ENCODE measurements around the gene C6. TPM values are rescaled to one million over a fixed set of nuclear protein-coding genes. Genes with fewer than 3 reads are reported as not detected.

The C6 gene
- total RNA-seq, 4 donors from 2014 or later: 9.6 to 37.6 (median 15.0) TPM

GRCh38 chr5:41247135-41247534 lies 33.8 kb upstream of the C6 start:
- no peaks in the 10 kb centered on the region for H3K36me3 ChIP-seq
- no peak overlapping the region for H3K4me3 ChIP-seq
- H3K4me1 ChIP-seq: no peaks in the 10 kb centered on the region
- WGBS, 2 donors: 79 to 85% methylated on average over 1 of the region's 1 CpG
- H3K27ac ChIP-seq: no peak overlapping the region
- no peaks in the 10 kb centered on the region for H3K27me3 ChIP-seq
- H3K9me3 ChIP-seq: no peaks in the 10 kb centered on the region
- no peak for DNase-seq (ENCODE audit: low spot score in 2 of 2)
- no peak for TF ChIP-seq POLR2A (IDR thresholded peaks at IDR 0.05)
- TF ChIP-seq, protein P1, sequence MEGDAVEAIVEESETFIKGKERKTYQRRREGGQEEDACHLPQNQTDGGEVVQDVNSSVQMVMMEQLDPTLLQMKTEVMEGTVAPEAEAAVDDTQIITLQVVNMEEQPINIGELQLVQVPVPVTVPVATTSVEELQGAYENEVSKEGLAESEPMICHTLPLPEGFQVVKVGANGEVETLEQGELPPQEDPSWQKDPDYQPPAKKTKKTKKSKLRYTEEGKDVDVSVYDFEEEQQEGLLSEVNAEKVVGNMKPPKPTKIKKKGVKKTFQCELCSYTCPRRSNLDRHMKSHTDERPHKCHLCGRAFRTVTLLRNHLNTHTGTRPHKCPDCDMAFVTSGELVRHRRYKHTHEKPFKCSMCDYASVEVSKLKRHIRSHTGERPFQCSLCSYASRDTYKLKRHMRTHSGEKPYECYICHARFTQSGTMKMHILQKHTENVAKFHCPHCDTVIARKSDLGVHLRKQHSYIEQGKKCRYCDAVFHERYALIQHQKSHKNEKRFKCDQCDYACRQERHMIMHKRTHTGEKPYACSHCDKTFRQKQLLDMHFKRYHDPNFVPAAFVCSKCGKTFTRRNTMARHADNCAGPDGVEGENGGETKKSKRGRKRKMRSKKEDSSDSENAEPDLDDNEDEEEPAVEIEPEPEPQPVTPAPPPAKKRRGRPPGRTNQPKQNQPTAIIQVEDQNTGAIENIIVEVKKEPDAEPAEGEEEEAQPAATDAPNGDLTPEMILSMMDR (IDR thresholded peaks at IDR 0.05): no peak
- no peak for TF ChIP-seq EP300 (IDR thresholded peaks at IDR 0.05)

DNA sequence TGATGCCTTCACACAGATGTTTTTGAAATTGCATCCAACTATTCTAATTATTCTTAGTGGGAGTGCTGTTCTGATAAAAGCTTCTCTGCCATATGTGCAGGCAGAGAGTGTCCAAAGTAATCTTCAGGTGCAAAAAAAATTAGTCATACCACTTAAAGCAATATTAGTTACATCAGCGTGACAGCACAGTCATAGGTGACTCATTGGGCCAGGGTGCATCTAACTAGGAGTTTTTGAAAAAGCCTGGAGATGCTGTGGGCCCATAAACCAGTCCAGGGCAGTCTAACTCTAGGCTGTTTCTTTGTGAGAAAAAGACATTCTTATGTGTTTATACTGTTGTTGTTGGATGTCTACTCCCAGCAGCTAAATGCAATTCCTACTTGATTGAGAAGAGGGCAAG lies 33.0 kb upstream of the C6 start:
- Histone ChIP-seq H3K36me3 (no peaks in the 10 kb centered on the region), H3K4me1 (no peaks in the 10 kb centered on the region), H3K27me3 (no peaks in the 10 kb centered on the region), H3K4me3 (no peak overlapping the region), H3K27ac (no peak overlapping the region), H3K9me3 (no peaks in the 10 kb centered on the region)
- 62 to 78% methylated on average over 1 of the region's 1 CpG for WGBS, 2 donors
- TF ChIP-seq POLR2A (IDR thresholded peaks at IDR 0.05) (no peak), EP300 (IDR thresholded peaks at IDR 0.05) (no peak)
- TF ChIP-seq, protein P1 (IDR thresholded peaks at IDR 0.05): no peak
- DNase-seq (ENCODE audit: low spot score in 2 of 2): no peak

- WGBS, 2 donors: 74 to 83% methylated on average over 1 of the region's 1 CpG
- H3K27ac ChIP-seq: no peak overlapping the region
Observed at GRCh38 chr5:41243558-41243957, 30.2 kb upstream of the C6 start.

DNA sequence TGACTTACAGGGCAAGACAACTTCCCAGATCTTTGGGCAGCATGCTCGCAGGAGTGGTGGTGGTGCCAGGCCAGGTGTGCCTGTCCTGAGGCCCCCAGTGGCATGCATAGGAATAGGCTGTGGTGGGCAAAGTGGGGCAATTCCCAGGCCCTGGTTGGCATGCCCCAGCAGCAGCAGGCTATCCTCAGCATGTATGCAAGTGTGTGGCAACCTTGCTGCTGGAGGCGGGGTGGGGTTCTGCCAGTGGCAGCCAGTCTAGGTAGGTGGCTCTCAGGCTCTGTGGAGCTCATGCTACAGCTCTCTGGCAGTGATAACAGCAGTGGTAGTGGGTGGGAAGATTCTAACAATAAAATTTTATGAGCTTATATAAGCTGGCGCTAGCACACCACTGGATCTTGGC lies 27.7 kb upstream of the C6 start:
- 85 to 90% methylated on average over 3 of the region's 3 CpGs for WGBS, 2 donors
- no peak overlapping the region for H3K4me3 ChIP-seq
- no peak for DNase-seq (ENCODE audit: low spot score in 2 of 2)
- H3K36me3 ChIP-seq: no peaks in the 10 kb centered on the region
- H3K4me1 ChIP-seq: no peaks in the 10 kb centered on the region
- no peak overlapping the region for H3K27ac ChIP-seq
- TF ChIP-seq EP300 (IDR thresholded peaks at IDR 0.05) (no peak), POLR2A (IDR thresholded peaks at IDR 0.05) (no peak)
- TF ChIP-seq, protein P1 (IDR thresholded peaks at IDR 0.05): no peak
- H3K27me3 ChIP-seq: no peaks in the 10 kb centered on the region
- H3K9me3 ChIP-seq: peaks cover 0 to 16% (median 2%) of the 10 kb centered on the region in 4 donors

More at GRCh38 chr5:41243558-41243957, 30.2 kb upstream of the C6 start:
- no peak overlapping the region for H3K4me3 ChIP-seq
- H3K27me3 ChIP-seq: no peaks in the 10 kb centered on the region
- peaks cover 0 to 16% (median 2%) of the 10 kb centered on the region in 4 donors for H3K9me3 ChIP-seq
- TF ChIP-seq, protein P1 (IDR thresholded peaks at IDR 0.05): no peak
- TF ChIP-seq POLR2A (IDR thresholded peaks at IDR 0.05) (no peak), EP300 (IDR thresholded peaks at IDR 0.05) (no peak)
- DNase-seq (ENCODE audit: low spot score in 2 of 2): no peak
- H3K36me3 ChIP-seq: no peaks in the 10 kb centered on the region
- H3K4me1 ChIP-seq: no peaks in the 10 kb centered on the region

GRCh38 chr5:41240390-41240789 lies 27.1 kb upstream of the C6 start:
- DNase-seq (ENCODE audit: low spot score in 2 of 2): no peak
- Histone ChIP-seq H3K27ac (no peak overlapping the region), H3K9me3 (peaks cover 0 to 16% (median 2%) of the 10 kb centered on the region in 4 donors), H3K36me3 (no peaks in the 10 kb centered on the region), H3K4me1 (no peaks in the 10 kb centered on the region), H3K27me3 (no peaks in the 10 kb centered on the region), H3K4me3 (no peak overlapping the region)
- 89 to 95% methylated on average over 3 of the region's 3 CpGs for WGBS, 2 donors
- TF ChIP-seq POLR2A (IDR thresholded peaks at IDR 0.05): no peak
- TF ChIP-seq, protein P1 (IDR thresholded peaks at IDR 0.05): no peak
- TF ChIP-seq EP300 (IDR thresholded peaks at IDR 0.05): no peak
